NCI-H2107 treated with DMSO at 0.1 percent for 48 hours (cell line): ENCODE results near the gene HYAL3.
"Not testable (repeated sequence)": the region's sequence is repeated elsewhere in the genome, so short reads cannot be mapped to it uniquely, and the experiment has no call there.

ENCODE experiments used
- DNase-seq: peaks from one replicate; lab custom pipeline; 2025; ENCODE audit not compliant: unreplicated experiment; lab: John Stamatoyannopoulos, UW

The HYAL3 gene

GRCh38 chr3:50272911-50273688 is 26.1 kb downstream of the HYAL3 start:
- DNase-seq, result peak; percentile 64

GRCh38 chr3:50272538-50272910 is 26.7 kb downstream of the HYAL3 start:
- not testable (repeated sequence) for DNase-seq

- no peak for DNase-seq
Observed at GRCh38 chr3:50271314-50271936, 27.8 kb downstream of the HYAL3 start.

GRCh38 chr3:50270422-50271224 is 28.6 kb downstream of the HYAL3 start:
- no peak for DNase-seq

- DNase-seq, result no peak
Observed at GRCh38 chr3:50269977-50270413, 29.2 kb downstream of the HYAL3 start.

- no peak for DNase-seq
Observed at GRCh38 chr3:50269460-50269859, 29.7 kb downstream of the HYAL3 start.

- no peak for DNase-seq
Observed at GRCh38 chr3:50268703-50269451, 30.3 kb downstream of the HYAL3 start, which contains the start of gene SEMA3B. TSS of gene SEMA3B (plus strand) at chr3:50269147. CDS start at chr3:50269241, 94 bp downstream.

GRCh38 chr3:50268276-50268675 is 30.9 kb downstream of the HYAL3 start:
- DNase-seq, result no peak

- no peak for DNase-seq
Observed at GRCh38 chr3:50267280-50267913, 31.8 kb downstream of the HYAL3 start.

GRCh38 chr3:50266836-50267235 is 32.4 kb downstream of the HYAL3 start:
- no peak for DNase-seq

- no peak for DNase-seq
Observed at GRCh38 chr3:50266017-50266416, 33.2 kb downstream of the HYAL3 start.

- no peak for DNase-seq
Observed at GRCh38 chr3:50265571-50265970, 33.6 kb downstream of the HYAL3 start.

GRCh38 chr3:50264964-50265485 is 34.2 kb downstream of the HYAL3 start:
- DNase-seq, result no peak

- DNase-seq, result no peak
Observed at GRCh38 chr3:50264383-50264963, 34.7 kb downstream of the HYAL3 start.

- no peak for DNase-seq
Observed at GRCh38 chr3:50263478-50264382, 35.5 kb downstream of the HYAL3 start.

GRCh38 chr3:50262778-50263177 is 36.4 kb downstream of the HYAL3 start:
- DNase-seq, result no peak

GRCh38 chr3:50262200-50262599 is 37.0 kb downstream of the HYAL3 start:
- not testable (repeated sequence) for DNase-seq

- DNase-seq, result no peak
Observed at GRCh38 chr3:50261505-50261904, 37.7 kb downstream of the HYAL3 start.

GRCh38 chr3:50260942-50261441 is 38.2 kb downstream of the HYAL3 start:
- no peak for DNase-seq
